PC-9 (cell line): ENCODE measurements around the gene CFAP77. TPM values are rescaled to one million over a fixed set of nuclear protein-coding genes. Genes with fewer than 3 reads are reported as not detected.
"Not testable (repeated sequence)": the region's sequence is repeated elsewhere in the genome, so short reads cannot be mapped to it uniquely, and the experiment has no call there.

Experiments used
- BruUV-seq: library from RNA; stranded (reverse); fragments of 400-500 nt; replicated peaks from 2 replicates; lab custom pipeline; 2021; lab: Mats Ljungman, UMichigan
- CTCF ChIA-PET: fragments of 300-600 bp; sonication (Branson Sonifier 250); formaldehyde crosslinking; loops from one replicate; lab custom pipeline; 2022; ENCODE audit warnings: antibody characterized with exemption; lab: Charles Lee
- POLR2A ChIA-PET: fragments of 300-600 bp; sonication (Branson Sonifier 250); formaldehyde crosslinking; loops from one replicate; lab custom pipeline; 2022; ENCODE audit warnings: antibody characterized with exemption; ENCODE audit not compliant: unreplicated experiment; lab: Charles Lee
- DNase-seq, 2 experiments: peaks; one replicate each; pipeline versions ENCODE4 v3.0.0 to v3.0.0-alpha.2; 2015 to 2022; ENCODE audit warnings: mixed read lengths in 1 of 2
- H2AFZ ChIP-seq: fragments of 200-600 bp; sonication (generic); 2 replicates; pipeline ENCODE4 v1.8.1; 2017; ENCODE audit warnings: antibody characterized with exemption
- H3F3A ChIP-seq: fragments of 200-600 bp; sonication (generic); 2 replicates; pipeline ENCODE4 v1.8.1; 2017; ENCODE audit warnings: antibody characterized with exemption, mild to moderate bottlenecking, low read depth; ENCODE audit not compliant: insufficient read depth
- H3K27ac ChIP-seq: fragments of 200-600 bp; sonication (generic); 2 replicates; pipeline ENCODE4 v1.6.1; 2016; ENCODE audit warnings: mixed run types
- H3K27me3 ChIP-seq: fragments of 200-600 bp; sonication (generic); 2 replicates; pipeline ENCODE4 v1.6.1; 2016; ENCODE audit warnings: low read depth, mixed run types; ENCODE audit not compliant: insufficient read depth
- H3K36me3 ChIP-seq: fragments of 200-600 bp; sonication (generic); 2 replicates; pipeline ENCODE4 v1.6.1; 2016; ENCODE audit warnings: low read depth, mixed run types
- H3K4me1 ChIP-seq: fragments of 200-600 bp; sonication (generic); replicated peaks from 2 replicates; pipeline ENCODE4 v1.6.1; 2016; ENCODE audit warnings: mixed run types; ENCODE audit not compliant: insufficient read depth
- H3K4me2 ChIP-seq: fragments of 200-600 bp; sonication (generic); 2 replicates; pipeline ENCODE4 v1.6.1; 2017; ENCODE audit warnings: mixed run types
- H3K4me3 ChIP-seq: fragments of 200-600 bp; sonication (generic); 2 replicates; pipeline ENCODE4 v1.6.1; 2016; ENCODE audit warnings: mixed run types
- H3K79me2 ChIP-seq: fragments of 200-600 bp; sonication (generic); 2 replicates; pipeline ENCODE4 v1.6.1; 2017; ENCODE audit warnings: low read depth, mixed run types
- H3K9me2 ChIP-seq: fragments of 200-600 bp; sonication (generic); 2 replicates; pipeline ENCODE4 v1.8.1; 2017; ENCODE audit warnings: mild to moderate bottlenecking; ENCODE audit not compliant: insufficient read depth
- H3K9me3 ChIP-seq: fragments of 200-600 bp; sonication (generic); 2 replicates; pipeline ENCODE4 v1.8.1; 2016; ENCODE audit warnings: low read depth; ENCODE audit not compliant: insufficient read depth
- H4K20me1 ChIP-seq: fragments of 200-600 bp; sonication (generic); 2 replicates; pipeline ENCODE4 v1.8.1; 2017; ENCODE audit not compliant: insufficient read depth
- CTCF ChIP-seq: fragments of 200-600 bp; sonication (generic); conservative IDR thresholded peaks from 2 replicates; pipeline ENCODE4 v1.6.1; 2017; ENCODE audit warnings: mixed run types, antibody characterized with exemption, mild to moderate bottlenecking, moderate library complexity
- EZH2 ChIP-seq: fragments of 200-600 bp; sonication (generic); IDR thresholded peaks from 2 replicates; pipeline ENCODE4 v1.8.0; 2017; ENCODE audit warnings: antibody characterized with exemption, low read depth
- intact Hi-C: fragments of 100-400 bp; cut with micrococcal nuclease; formaldehyde crosslinking; loops from one replicate; pipeline ENCODE4 v1.10.0; 2022; ENCODE audit not compliant: unreplicated experiment
- total RNA-seq: library from RNA; stranded (reverse); gene quantifications from 2 replicates; pipeline ENCODE4 v1.2.3, GENCODE V29; 2021

Gene CFAP77
- total RNA-seq, 1 experiment from 2014 or later, result not detected

DNA sequence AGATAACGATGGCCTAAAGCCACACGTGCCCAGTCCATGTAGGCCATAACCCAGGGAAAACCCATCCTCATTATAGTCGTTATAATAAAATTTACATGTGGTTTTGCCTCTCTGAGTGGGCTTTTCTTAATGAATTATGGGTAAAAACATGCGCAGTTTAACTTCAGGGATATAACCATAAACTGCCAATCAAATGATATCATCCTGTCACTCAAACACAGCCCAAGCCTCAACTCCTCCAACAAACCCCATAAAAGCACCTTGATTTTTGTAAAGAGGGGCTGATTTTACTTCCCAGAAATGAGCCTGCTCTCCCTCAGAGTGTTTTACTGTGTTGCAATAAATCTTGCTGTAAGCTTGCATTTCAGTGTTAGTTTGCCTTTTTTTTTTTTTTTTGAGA lies 39.4 kb upstream of the CFAP77 start:
- Histone ChIP-seq H3F3A (peaks cover 8% of the 10 kb centered on the region; the same call in 1 of the 2 replicates), H3K27ac (no peak overlapping the region), H3K79me2 (no peaks in the 10 kb centered on the region), H3K4me3 (no peak overlapping the region), H2AFZ (no peak overlapping the region), H3K4me1 (no peaks in the 10 kb centered on the region), H3K9me2 (no peaks in the 10 kb centered on the region), H4K20me1 (no peaks in the 10 kb centered on the region), H3K9me3 (no peaks in the 10 kb centered on the region), H3K27me3 (no peaks in the 10 kb centered on the region), H3K36me3 (no peaks in the 10 kb centered on the region), H3K4me2 (no peak overlapping the region)
- no peak for DNase-seq
- no peak for TF ChIP-seq EZH2
- TF ChIP-seq CTCF, result no peak
- BruUV-seq, result no TSS peak
- intact Hi-C loops, result no loop called here
- ChIA-PET CTCF (no interaction called here), POLR2A (no interaction called here)

GRCh38 chr9:132372177-132373095 lies 37.6 kb upstream of the CFAP77 start:
- intact Hi-C loops, result no loop called here
- BruUV-seq, result no TSS peak
- H3K4me2 ChIP-seq, result peak overlapping the region; percentile 30; the same call in 1 of the 2 replicates
- H4K20me1 ChIP-seq, result no peaks in the 10 kb centered on the region
- TF ChIP-seq CTCF (no peak), EZH2 (no peak)
- peaks cover 8% of the 10 kb centered on the region; the same call in 1 of the 2 replicates for H3F3A ChIP-seq
- ChIA-PET CTCF (no interaction called here), POLR2A (interaction anchor here (0.7 kb wide), 1 partner anchor 573 kb away, joined by 6 read pairs; no protein-coding TSS in a partner anchor)
- no peaks in the 10 kb centered on the region for H3K4me1 ChIP-seq
- DNase-seq, result peak; percentile 40 to 73
- H3K79me2 ChIP-seq, result no peaks in the 10 kb centered on the region
- no peak overlapping the region for H3K4me3 ChIP-seq
- H3K27ac ChIP-seq, result no peak overlapping the region
- no peaks in the 10 kb centered on the region for H3K36me3 ChIP-seq
- no peaks in the 10 kb centered on the region for H3K9me3 ChIP-seq
- H3K9me2 ChIP-seq, result no peaks in the 10 kb centered on the region
- no peaks in the 10 kb centered on the region for H3K27me3 ChIP-seq
- H2AFZ ChIP-seq, result peak overlapping the region; percentile 30; the same call in 1 of the 2 replicates

- Histone ChIP-seq H3K36me3 (peaks cover 14% of the 10 kb centered on the region; the same call in 1 of the 2 replicates), H3F3A (peaks cover 14% of the 10 kb centered on the region; the same call in 1 of the 2 replicates)
- H3K4me3 ChIP-seq, POLR2A ChIA-PET, H3K27me3 ChIP-seq, H3K9me2 ChIP-seq, H3K4me1 ChIP-seq, H4K20me1 ChIP-seq, CTCF ChIA-PET, H3K27ac ChIP-seq, H2AFZ ChIP-seq, H3K9me3 ChIP-seq, H3K4me2 ChIP-seq, DNase-seq, BruUV-seq, H3K79me2 ChIP-seq, intact Hi-C loops: not testable (repeated sequence)
These were observed 32.2 kb upstream of the CFAP77 start for GRCh38 chr9:132377769-132378168.

DNA sequence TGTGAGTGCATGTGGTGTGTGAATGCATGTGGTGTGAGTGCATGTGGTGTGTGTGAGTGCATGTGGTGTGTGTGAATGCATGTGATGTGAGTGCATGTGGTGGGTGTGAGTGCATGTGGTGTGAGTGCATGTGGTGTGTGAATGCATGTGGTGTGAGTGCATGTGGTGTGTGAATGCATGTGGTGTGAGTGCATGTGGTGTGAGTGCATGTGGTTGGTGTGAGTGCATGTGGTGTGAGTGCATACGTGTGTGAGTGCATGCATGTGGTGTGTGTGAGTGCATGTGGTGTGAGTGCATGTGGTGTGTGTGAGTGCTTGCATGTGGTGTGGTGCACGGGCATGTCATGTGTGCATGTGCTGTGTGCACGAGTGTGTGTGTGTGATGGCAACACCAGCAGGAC lies 31.6 kb upstream of the CFAP77 start:
- POLR2A ChIA-PET, H3K9me3 ChIP-seq: not testable (repeated sequence)

More for the DNA sequence above, 31.6 kb upstream of the CFAP77 start:
- DNase-seq, intact Hi-C loops, H3K27me3 ChIP-seq, H3K9me2 ChIP-seq, H2AFZ ChIP-seq, H3F3A ChIP-seq, H3K4me1 ChIP-seq, CTCF ChIA-PET, BruUV-seq, H3K4me2 ChIP-seq, H3K79me2 ChIP-seq, H3K27ac ChIP-seq, H3K4me3 ChIP-seq, H4K20me1 ChIP-seq: not testable (repeated sequence)
- peaks cover 14% of the 10 kb centered on the region; the same call in 1 of the 2 replicates for H3K36me3 ChIP-seq
